WTC11 (cell line): ENCODE measurements around the gene TOMM20L. TPM values are rescaled to one million over a fixed set of nuclear protein-coding genes. Genes with fewer than 3 reads are reported as not detected.

ENCODE experiments used
- ATAC-seq: fragments of 200-7000 bp; cut with Tn5 transposase; 2 replicates; pipeline ENCODE4 v1.10.0; 2021; ENCODE audit warnings: mild to moderate bottlenecking, moderate library complexity
- CTCF ChIA-PET: fragments of 300-600 bp; sonication (Branson Sonifier 250); formaldehyde crosslinking; loops from one replicate; lab custom pipeline; 2021; ENCODE audit warnings: antibody characterized with exemption; lab: Charles Lee
- POLR2A ChIA-PET: fragments of 350-600 bp; sonication (Branson Sonifier 250); formaldehyde crosslinking; loops from one replicate; lab custom pipeline; 2021; ENCODE audit warnings: antibody characterized with exemption; lab: Charles Lee
- DNase-seq: peaks from one replicate; pipeline ENCODE4 v3.0.0; 2021; ENCODE audit warnings: low spot score
- H3K27ac Mint-ChIP-seq: 2 replicates; pipeline ENCODE4 v1.8.0; 2021; ENCODE audit warnings: mixed read lengths
- H3K27me3 Mint-ChIP-seq: 2 replicates; pipeline ENCODE4 v1.8.0; 2021; ENCODE audit warnings: low read depth, mild to moderate bottlenecking, moderate library complexity, mixed read lengths
- H3K36me3 Mint-ChIP-seq: 2 replicates; pipeline ENCODE4 v1.8.0; 2021; ENCODE audit warnings: mixed read lengths
- H3K4me1 Mint-ChIP-seq: 2 replicates; pipeline ENCODE4 v1.8.0; 2022; ENCODE audit warnings: mixed read lengths
- H3K4me3 Mint-ChIP-seq: 2 replicates; pipeline ENCODE4 v1.8.0; 2021; ENCODE audit warnings: mild to moderate bottlenecking, moderate library complexity, mixed read lengths
- H3K9me3 Mint-ChIP-seq: 2 replicates; pipeline ENCODE4 v1.8.0; 2021; ENCODE audit warnings: mixed read lengths
- HMGA2 ChIP-seq: fragments of 250-450 bp; sonication (Bioruptor Pico); IDR thresholded peaks from 2 replicates; pipeline ENCODE4 v1.4.0; 2021; ENCODE audit warnings: mild to moderate bottlenecking, moderate library complexity
- NFE2L1 ChIP-seq: sonication (generic); formaldehyde crosslinking; IDR thresholded peaks from 2 replicates; pipeline ENCODE4 v1.8.1; 2023; ENCODE audit warnings: missing genetic modification reagents
- RELA ChIP-seq: sonication (generic); formaldehyde crosslinking; IDR thresholded peaks from 2 replicates; pipeline ENCODE4 v1.8.1; 2022; ENCODE audit warnings: missing genetic modification reagents, mild to moderate bottlenecking, borderline replicate concordance
- SOX15 ChIP-seq: fragments of 250-450 bp; sonication (Bioruptor Pico); IDR thresholded peaks from 2 replicates; pipeline ENCODE4 v1.9.0; 2021; ENCODE audit warnings: mild to moderate bottlenecking
- total RNA-seq: library from RNA; stranded (reverse); gene quantifications from 3 replicates; pipeline ENCODE4 v1.2.3, GENCODE V29; 2021
- TF ChIP-seq, protein P1 (sequence below): fragments of 250-450 bp; sonication (Bioruptor Pico); IDR thresholded peaks from 2 replicates; pipeline ENCODE4 v1.9.0; 2021; ENCODE audit warnings: mild to moderate bottlenecking, borderline replicate concordance
- TF ChIP-seq, protein P2 (sequence below): sonication (generic); formaldehyde crosslinking; IDR thresholded peaks from 2 replicates; pipeline ENCODE4 v1.8.0; 2022; ENCODE audit warnings: mild to moderate bottlenecking, missing genetic modification reagents
- TF ChIP-seq, protein P3 (sequence below): sonication (generic); formaldehyde crosslinking; IDR thresholded peaks from 2 replicates; pipeline ENCODE4 v1.8.1; 2023; ENCODE audit warnings: mild to moderate bottlenecking, missing genetic modification reagents
- TF ChIP-seq, protein P4 (sequence below): sonication (generic); formaldehyde crosslinking; IDR thresholded peaks from 2 replicates; pipeline ENCODE4 v1.8.0; 2023; ENCODE audit warnings: missing genetic modification reagents
- TF ChIP-seq, protein P5 (sequence below): sonication (generic); formaldehyde crosslinking; IDR thresholded peaks from 2 replicates; pipeline ENCODE4 v1.8.1; 2022; ENCODE audit warnings: missing genetic modification reagents, borderline replicate concordance
- TF ChIP-seq, protein P6 (sequence below): sonication (generic); formaldehyde crosslinking; IDR thresholded peaks from 2 replicates; pipeline ENCODE4 v1.8.0; 2023; ENCODE audit warnings: missing genetic modification reagents, mild to moderate bottlenecking, borderline replicate concordance
- TF ChIP-seq, protein P7 (sequence below): fragments of 250-450 bp; sonication (Bioruptor Pico); IDR thresholded peaks from 2 replicates; pipeline ENCODE4 v1.9.0; 2021; ENCODE audit warnings: moderate library complexity, mild to moderate bottlenecking, inconsistent platforms, borderline replicate concordance
- TF ChIP-seq, protein P8 (sequence below): sonication (generic); formaldehyde crosslinking; IDR thresholded peaks from 2 replicates; pipeline ENCODE4 v1.8.0; 2022; ENCODE audit warnings: mild to moderate bottlenecking, missing genetic modification reagents
- TF ChIP-seq, protein P9 (sequence below): sonication (generic); formaldehyde crosslinking; IDR thresholded peaks from 2 replicates; pipeline ENCODE4 v1.8.1; 2023; ENCODE audit warnings: mild to moderate bottlenecking, missing genetic modification reagents, borderline replicate concordance

Gene TOMM20L
- total RNA-seq, 1 experiment from 2014 or later = not detected

DNA sequence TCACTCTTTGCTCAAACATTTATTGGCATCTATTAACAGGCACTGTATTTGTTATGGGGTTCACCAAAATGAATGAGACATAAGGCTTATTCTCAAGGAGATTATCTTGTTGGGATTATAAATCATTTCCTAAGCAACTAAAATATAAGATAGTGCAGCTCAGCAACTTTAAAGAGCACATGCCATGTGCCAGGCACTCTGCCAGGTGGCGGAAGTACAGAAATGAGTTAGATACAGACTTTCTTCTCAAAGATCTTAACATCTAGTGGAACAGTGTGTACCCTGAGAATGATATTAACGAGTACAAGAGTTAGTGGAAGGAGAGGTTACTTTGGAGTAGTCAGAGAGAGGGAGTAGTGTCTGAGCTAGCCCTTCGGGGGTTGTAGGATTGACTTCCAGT, 28.4 kb upstream of the TOMM20L start:
- Mint-ChIP-seq H3K27ac (no peak overlapping the region), H3K9me3 (no peaks in the 10 kb centered on the region), H3K4me3 (no peak overlapping the region), H3K36me3 (peaks cover 41% of the 10 kb centered on the region), H3K4me1 (no peaks in the 10 kb centered on the region), H3K27me3 (no peaks in the 10 kb centered on the region)
- DNase-seq = no peak
- ChIA-PET CTCF (no interaction called here), POLR2A (no interaction called here)
- no peak for ATAC-seq
- TF ChIP-seq, protein P1, sequence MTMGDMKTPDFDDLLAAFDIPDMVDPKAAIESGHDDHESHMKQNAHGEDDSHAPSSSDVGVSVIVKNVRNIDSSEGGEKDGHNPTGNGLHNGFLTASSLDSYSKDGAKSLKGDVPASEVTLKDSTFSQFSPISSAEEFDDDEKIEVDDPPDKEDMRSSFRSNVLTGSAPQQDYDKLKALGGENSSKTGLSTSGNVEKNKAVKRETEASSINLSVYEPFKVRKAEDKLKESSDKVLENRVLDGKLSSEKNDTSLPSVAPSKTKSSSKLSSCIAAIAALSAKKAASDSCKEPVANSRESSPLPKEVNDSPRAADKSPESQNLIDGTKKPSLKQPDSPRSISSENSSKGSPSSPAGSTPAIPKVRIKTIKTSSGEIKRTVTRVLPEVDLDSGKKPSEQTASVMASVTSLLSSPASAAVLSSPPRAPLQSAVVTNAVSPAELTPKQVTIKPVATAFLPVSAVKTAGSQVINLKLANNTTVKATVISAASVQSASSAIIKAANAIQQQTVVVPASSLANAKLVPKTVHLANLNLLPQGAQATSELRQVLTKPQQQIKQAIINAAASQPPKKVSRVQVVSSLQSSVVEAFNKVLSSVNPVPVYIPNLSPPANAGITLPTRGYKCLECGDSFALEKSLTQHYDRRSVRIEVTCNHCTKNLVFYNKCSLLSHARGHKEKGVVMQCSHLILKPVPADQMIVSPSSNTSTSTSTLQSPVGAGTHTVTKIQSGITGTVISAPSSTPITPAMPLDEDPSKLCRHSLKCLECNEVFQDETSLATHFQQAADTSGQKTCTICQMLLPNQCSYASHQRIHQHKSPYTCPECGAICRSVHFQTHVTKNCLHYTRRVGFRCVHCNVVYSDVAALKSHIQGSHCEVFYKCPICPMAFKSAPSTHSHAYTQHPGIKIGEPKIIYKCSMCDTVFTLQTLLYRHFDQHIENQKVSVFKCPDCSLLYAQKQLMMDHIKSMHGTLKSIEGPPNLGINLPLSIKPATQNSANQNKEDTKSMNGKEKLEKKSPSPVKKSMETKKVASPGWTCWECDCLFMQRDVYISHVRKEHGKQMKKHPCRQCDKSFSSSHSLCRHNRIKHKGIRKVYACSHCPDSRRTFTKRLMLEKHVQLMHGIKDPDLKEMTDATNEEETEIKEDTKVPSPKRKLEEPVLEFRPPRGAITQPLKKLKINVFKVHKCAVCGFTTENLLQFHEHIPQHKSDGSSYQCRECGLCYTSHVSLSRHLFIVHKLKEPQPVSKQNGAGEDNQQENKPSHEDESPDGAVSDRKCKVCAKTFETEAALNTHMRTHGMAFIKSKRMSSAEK (CRISPR knock-in tag) = no peak
- TF ChIP-seq RELA (CRISPR knock-in tag) (no peak), HMGA2 (CRISPR knock-in tag) (no peak), SOX15 (no peak), NFE2L1 (CRISPR knock-in tag) (no peak)
- TF ChIP-seq, protein P2, sequence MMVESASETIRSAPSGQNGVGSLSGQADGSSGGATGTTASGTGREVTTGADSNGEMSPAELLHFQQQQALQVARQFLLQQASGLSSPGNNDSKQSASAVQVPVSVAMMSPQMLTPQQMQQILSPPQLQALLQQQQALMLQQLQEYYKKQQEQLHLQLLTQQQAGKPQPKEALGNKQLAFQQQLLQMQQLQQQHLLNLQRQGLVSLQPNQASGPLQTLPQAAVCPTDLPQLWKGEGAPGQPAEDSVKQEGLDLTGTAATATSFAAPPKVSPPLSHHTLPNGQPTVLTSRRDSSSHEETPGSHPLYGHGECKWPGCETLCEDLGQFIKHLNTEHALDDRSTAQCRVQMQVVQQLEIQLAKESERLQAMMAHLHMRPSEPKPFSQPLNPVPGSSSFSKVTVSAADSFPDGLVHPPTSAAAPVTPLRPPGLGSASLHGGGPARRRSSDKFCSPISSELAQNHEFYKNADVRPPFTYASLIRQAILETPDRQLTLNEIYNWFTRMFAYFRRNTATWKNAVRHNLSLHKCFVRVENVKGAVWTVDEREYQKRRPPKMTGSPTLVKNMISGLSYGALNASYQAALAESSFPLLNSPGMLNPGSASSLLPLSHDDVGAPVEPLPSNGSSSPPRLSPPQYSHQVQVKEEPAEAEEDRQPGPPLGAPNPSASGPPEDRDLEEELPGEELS = no peak
- TF ChIP-seq, protein P3, sequence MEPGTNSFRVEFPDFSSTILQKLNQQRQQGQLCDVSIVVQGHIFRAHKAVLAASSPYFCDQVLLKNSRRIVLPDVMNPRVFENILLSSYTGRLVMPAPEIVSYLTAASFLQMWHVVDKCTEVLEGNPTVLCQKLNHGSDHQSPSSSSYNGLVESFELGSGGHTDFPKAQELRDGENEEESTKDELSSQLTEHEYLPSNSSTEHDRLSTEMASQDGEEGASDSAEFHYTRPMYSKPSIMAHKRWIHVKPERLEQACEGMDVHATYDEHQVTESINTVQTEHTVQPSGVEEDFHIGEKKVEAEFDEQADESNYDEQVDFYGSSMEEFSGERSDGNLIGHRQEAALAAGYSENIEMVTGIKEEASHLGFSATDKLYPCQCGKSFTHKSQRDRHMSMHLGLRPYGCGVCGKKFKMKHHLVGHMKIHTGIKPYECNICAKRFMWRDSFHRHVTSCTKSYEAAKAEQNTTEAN (CRISPR knock-in tag) = no peak
- TF ChIP-seq, protein P4, sequence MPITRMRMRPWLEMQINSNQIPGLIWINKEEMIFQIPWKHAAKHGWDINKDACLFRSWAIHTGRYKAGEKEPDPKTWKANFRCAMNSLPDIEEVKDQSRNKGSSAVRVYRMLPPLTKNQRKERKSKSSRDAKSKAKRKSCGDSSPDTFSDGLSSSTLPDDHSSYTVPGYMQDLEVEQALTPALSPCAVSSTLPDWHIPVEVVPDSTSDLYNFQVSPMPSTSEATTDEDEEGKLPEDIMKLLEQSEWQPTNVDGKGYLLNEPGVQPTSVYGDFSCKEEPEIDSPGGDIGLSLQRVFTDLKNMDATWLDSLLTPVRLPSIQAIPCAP = no peak
- TF ChIP-seq, protein P5, sequence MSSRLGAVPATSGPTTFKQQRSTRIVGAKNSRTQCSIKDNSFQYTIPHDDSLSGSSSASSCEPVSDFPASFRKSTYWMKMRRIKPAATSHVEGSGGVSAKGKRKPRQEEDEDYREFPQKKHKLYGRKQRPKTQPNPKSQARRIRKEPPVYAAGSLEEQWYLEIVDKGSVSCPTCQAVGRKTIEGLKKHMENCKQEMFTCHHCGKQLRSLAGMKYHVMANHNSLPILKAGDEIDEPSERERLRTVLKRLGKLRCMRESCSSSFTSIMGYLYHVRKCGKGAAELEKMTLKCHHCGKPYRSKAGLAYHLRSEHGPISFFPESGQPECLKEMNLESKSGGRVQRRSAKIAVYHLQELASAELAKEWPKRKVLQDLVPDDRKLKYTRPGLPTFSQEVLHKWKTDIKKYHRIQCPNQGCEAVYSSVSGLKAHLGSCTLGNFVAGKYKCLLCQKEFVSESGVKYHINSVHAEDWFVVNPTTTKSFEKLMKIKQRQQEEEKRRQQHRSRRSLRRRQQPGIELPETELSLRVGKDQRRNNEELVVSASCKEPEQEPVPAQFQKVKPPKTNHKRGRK (CRISPR knock-in tag) = no peak
- TF ChIP-seq, protein P6, sequence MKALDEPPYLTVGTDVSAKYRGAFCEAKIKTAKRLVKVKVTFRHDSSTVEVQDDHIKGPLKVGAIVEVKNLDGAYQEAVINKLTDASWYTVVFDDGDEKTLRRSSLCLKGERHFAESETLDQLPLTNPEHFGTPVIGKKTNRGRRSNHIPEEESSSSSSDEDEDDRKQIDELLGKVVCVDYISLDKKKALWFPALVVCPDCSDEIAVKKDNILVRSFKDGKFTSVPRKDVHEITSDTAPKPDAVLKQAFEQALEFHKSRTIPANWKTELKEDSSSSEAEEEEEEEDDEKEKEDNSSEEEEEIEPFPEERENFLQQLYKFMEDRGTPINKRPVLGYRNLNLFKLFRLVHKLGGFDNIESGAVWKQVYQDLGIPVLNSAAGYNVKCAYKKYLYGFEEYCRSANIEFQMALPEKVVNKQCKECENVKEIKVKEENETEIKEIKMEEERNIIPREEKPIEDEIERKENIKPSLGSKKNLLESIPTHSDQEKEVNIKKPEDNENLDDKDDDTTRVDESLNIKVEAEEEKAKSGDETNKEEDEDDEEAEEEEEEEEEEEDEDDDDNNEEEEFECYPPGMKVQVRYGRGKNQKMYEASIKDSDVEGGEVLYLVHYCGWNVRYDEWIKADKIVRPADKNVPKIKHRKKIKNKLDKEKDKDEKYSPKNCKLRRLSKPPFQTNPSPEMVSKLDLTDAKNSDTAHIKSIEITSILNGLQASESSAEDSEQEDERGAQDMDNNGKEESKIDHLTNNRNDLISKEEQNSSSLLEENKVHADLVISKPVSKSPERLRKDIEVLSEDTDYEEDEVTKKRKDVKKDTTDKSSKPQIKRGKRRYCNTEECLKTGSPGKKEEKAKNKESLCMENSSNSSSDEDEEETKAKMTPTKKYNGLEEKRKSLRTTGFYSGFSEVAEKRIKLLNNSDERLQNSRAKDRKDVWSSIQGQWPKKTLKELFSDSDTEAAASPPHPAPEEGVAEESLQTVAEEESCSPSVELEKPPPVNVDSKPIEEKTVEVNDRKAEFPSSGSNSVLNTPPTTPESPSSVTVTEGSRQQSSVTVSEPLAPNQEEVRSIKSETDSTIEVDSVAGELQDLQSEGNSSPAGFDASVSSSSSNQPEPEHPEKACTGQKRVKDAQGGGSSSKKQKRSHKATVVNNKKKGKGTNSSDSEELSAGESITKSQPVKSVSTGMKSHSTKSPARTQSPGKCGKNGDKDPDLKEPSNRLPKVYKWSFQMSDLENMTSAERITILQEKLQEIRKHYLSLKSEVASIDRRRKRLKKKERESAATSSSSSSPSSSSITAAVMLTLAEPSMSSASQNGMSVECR = no peak
- TF ChIP-seq, protein P7, sequence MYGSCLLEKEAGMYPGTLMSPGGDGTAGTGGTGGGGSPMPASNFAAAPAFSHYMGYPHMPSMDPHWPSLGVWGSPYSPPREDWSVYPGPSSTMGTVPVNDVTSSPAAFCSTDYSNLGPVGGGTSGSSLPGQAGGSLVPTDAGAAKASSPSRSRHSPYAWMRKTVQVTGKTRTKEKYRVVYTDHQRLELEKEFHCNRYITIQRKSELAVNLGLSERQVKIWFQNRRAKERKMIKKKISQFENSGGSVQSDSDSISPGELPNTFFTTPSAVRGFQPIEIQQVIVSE (CRISPR knock-in tag) = no peak
- TF ChIP-seq, protein P8, sequence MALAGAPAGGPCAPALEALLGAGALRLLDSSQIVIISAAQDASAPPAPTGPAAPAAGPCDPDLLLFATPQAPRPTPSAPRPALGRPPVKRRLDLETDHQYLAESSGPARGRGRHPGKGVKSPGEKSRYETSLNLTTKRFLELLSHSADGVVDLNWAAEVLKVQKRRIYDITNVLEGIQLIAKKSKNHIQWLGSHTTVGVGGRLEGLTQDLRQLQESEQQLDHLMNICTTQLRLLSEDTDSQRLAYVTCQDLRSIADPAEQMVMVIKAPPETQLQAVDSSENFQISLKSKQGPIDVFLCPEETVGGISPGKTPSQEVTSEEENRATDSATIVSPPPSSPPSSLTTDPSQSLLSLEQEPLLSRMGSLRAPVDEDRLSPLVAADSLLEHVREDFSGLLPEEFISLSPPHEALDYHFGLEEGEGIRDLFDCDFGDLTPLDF = no peak
- TF ChIP-seq, protein P9, sequence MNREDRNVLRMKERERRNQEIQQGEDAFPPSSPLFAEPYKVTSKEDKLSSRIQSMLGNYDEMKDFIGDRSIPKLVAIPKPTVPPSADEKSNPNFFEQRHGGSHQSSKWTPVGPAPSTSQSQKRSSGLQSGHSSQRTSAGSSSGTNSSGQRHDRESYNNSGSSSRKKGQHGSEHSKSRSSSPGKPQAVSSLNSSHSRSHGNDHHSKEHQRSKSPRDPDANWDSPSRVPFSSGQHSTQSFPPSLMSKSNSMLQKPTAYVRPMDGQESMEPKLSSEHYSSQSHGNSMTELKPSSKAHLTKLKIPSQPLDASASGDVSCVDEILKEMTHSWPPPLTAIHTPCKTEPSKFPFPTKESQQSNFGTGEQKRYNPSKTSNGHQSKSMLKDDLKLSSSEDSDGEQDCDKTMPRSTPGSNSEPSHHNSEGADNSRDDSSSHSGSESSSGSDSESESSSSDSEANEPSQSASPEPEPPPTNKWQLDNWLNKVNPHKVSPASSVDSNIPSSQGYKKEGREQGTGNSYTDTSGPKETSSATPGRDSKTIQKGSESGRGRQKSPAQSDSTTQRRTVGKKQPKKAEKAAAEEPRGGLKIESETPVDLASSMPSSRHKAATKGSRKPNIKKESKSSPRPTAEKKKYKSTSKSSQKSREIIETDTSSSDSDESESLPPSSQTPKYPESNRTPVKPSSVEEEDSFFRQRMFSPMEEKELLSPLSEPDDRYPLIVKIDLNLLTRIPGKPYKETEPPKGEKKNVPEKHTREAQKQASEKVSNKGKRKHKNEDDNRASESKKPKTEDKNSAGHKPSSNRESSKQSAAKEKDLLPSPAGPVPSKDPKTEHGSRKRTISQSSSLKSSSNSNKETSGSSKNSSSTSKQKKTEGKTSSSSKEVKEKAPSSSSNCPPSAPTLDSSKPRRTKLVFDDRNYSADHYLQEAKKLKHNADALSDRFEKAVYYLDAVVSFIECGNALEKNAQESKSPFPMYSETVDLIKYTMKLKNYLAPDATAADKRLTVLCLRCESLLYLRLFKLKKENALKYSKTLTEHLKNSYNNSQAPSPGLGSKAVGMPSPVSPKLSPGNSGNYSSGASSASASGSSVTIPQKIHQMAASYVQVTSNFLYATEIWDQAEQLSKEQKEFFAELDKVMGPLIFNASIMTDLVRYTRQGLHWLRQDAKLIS = no peak
